ENCODE measurements around the gene CEP104. TPM values are rescaled to one million over a fixed set of nuclear protein-coding genes. Genes with fewer than 3 reads are reported as not detected.

Gene CEP104
- polyA plus RNA-seq, 1 of the 3 experiments (the other 2 are of a cell fraction) = 19.2 TPM

- Histone ChIP-seq H3K9me2 (no peaks in the 10 kb centered on the region), H2AFZ (ENCODE audit: low read depth) (no peak overlapping the region), H3K27ac (ENCODE audit: low read depth in 2 of 2, low read length in 1 of 2) (no peak overlapping the region), H3K27me3 (ENCODE audit: insufficient read depth) (no peaks in the 10 kb centered on the region), H3K4me3 (ENCODE audit: low read depth in 2 of 2, low read length in 1 of 2) (no peak overlapping the region), H3K4me2 (no peak overlapping the region), H3K9me3 (no peaks in the 10 kb centered on the region), H3K36me3 (replicated peaks in 1 of 2; ENCODE audit: control insufficient read depth in 1 of 2, insufficient read depth in 2 of 2, low read length in 1 of 2) (peaks cover 15 to 31% of the 10 kb centered on the region in 2 experiments), H3K79me2 (ENCODE audit: insufficient read depth) (no peaks in the 10 kb centered on the region), H3K4me1 (ENCODE audit: control insufficient read depth in 1 of 2, insufficient read depth in 2 of 2, low read depth in 1 of 2, low read length in 1 of 2) (no peaks in the 10 kb centered on the region), H3K9ac (no peak overlapping the region), H4K20me1 (ENCODE audit: insufficient read depth) (no peaks in the 10 kb centered on the region), H3F3A (replicated peaks; ENCODE audit: insufficient read depth) (no peaks in the 10 kb centered on the region)
- no peak for DNase-seq
- ChIA-PET POLR2A (no interaction called here), CTCF (no interaction called here)
- TF ChIP-seq FOXM1 (IDR thresholded peaks at IDR 0.05; ENCODE audit: low read depth) (no peak), NFIC (IDR thresholded peaks at IDR 0.05; ENCODE audit: borderline replicate concordance) (no peak), TEAD4 (IDR thresholded peaks at IDR 0.05; ENCODE audit: borderline replicate concordance, insufficient read depth) (no peak), MEF2A (IDR thresholded peaks at IDR 0.05; ENCODE audit: borderline replicate concordance, low read depth) (no peak)
- WGBS (ENCODE audit: low lambda C conversion rate) = 98% methylated on average over 9 of the region's 9 CpGs
Measured at GRCh38 chr1:3842912-3843311, 14.1 kb downstream of the CEP104 start.

DNA sequence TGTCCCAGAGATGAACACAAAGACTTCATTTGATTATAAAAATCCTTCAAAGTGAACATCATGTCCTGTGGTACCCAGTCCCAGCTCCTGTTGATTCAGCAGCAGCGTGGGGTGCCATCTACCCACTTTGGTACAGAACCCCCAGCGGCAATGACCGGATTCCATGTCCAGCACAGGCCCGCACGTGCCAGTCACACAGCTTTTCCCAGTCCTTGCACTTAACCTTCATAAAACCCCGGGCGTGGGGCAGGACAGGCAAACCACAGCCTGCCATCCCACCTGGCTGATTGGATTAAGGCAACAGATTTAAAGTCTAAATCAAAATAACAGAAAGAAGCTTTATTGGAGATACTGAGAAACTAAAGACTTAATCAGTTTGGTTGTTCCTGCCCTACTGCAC lies 15.5 kb downstream of the CEP104 start:
- Histone ChIP-seq H3K36me3 (replicated peaks in 1 of 2; ENCODE audit: control insufficient read depth in 1 of 2, insufficient read depth in 2 of 2, low read length in 1 of 2) (peaks cover 21 to 31% of the 10 kb centered on the region in 2 experiments), H3K9me3 (no peaks in the 10 kb centered on the region), H3K27me3 (ENCODE audit: insufficient read depth) (no peaks in the 10 kb centered on the region), H3F3A (replicated peaks; ENCODE audit: insufficient read depth) (no peaks in the 10 kb centered on the region), H3K4me2 (no peak overlapping the region), H3K27ac (ENCODE audit: low read depth in 2 of 2, low read length in 1 of 2) (no peak overlapping the region), H3K9me2 (no peaks in the 10 kb centered on the region), H3K4me1 (ENCODE audit: control insufficient read depth in 1 of 2, insufficient read depth in 2 of 2, low read depth in 1 of 2, low read length in 1 of 2) (no peaks in the 10 kb centered on the region), H2AFZ (ENCODE audit: low read depth) (no peak overlapping the region), H3K79me2 (ENCODE audit: insufficient read depth) (no peaks in the 10 kb centered on the region), H3K9ac (no peak overlapping the region), H4K20me1 (ENCODE audit: insufficient read depth) (no peaks in the 10 kb centered on the region), H3K4me3 (ENCODE audit: low read depth in 2 of 2, low read length in 1 of 2) (no peak overlapping the region)
- no peak for DNase-seq
- CTCF ChIA-PET = interaction anchor here (1.2 kb wide), 1 partner anchor 13 kb away, joined by 3 read pairs; no protein-coding TSS in a partner anchor
- POLR2A ChIA-PET = no interaction called here
- 100% methylated on average over 1 of the region's 7 CpGs for WGBS (ENCODE audit: low lambda C conversion rate)
- TF ChIP-seq, protein P1, sequence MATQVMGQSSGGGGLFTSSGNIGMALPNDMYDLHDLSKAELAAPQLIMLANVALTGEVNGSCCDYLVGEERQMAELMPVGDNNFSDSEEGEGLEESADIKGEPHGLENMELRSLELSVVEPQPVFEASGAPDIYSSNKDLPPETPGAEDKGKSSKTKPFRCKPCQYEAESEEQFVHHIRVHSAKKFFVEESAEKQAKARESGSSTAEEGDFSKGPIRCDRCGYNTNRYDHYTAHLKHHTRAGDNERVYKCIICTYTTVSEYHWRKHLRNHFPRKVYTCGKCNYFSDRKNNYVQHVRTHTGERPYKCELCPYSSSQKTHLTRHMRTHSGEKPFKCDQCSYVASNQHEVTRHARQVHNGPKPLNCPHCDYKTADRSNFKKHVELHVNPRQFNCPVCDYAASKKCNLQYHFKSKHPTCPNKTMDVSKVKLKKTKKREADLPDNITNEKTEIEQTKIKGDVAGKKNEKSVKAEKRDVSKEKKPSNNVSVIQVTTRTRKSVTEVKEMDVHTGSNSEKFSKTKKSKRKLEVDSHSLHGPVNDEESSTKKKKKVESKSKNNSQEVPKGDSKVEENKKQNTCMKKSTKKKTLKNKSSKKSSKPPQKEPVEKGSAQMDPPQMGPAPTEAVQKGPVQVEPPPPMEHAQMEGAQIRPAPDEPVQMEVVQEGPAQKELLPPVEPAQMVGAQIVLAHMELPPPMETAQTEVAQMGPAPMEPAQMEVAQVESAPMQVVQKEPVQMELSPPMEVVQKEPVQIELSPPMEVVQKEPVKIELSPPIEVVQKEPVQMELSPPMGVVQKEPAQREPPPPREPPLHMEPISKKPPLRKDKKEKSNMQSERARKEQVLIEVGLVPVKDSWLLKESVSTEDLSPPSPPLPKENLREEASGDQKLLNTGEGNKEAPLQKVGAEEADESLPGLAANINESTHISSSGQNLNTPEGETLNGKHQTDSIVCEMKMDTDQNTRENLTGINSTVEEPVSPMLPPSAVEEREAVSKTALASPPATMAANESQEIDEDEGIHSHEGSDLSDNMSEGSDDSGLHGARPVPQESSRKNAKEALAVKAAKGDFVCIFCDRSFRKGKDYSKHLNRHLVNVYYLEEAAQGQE (IDR thresholded peaks at IDR 0.05; ENCODE audit: low read depth, low read length) = no peak
- no peak for TF ChIP-seq EP300 (IDR thresholded peaks at IDR 0.05; ENCODE audit: borderline replicate concordance in 1 of 2, low read depth in 1 of 2, low read length in 1 of 2)
- no peak for TF ChIP-seq ZBTB33 (IDR thresholded peaks at IDR 0.05; ENCODE audit: borderline replicate concordance, low read depth)
- no peak for TF ChIP-seq PBX3 (IDR thresholded peaks at IDR 0.05)
- no peak for TF ChIP-seq FOXM1 (IDR thresholded peaks at IDR 0.05; ENCODE audit: low read depth)
- TF ChIP-seq, protein P2, sequence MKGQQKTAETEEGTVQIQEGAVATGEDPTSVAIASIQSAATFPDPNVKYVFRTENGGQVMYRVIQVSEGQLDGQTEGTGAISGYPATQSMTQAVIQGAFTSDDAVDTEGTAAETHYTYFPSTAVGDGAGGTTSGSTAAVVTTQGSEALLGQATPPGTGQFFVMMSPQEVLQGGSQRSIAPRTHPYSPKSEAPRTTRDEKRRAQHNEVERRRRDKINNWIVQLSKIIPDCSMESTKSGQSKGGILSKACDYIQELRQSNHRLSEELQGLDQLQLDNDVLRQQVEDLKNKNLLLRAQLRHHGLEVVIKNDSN (IDR thresholded peaks at IDR 0.05; ENCODE audit: borderline replicate concordance, low read depth) = no peak
- no peak for TF ChIP-seq CHD2 (IDR thresholded peaks at IDR 0.05; ENCODE audit: low read length, partially characterized antibody)
- TF ChIP-seq RCOR1 (IDR thresholded peaks at IDR 0.05; ENCODE audit: low read length) = no peak
- no peak for TF ChIP-seq MAX (IDR thresholded peaks at IDR 0.05; ENCODE audit: low read depth)
- TF ChIP-seq FOSL2 (IDR thresholded peaks at IDR 0.05; ENCODE audit: borderline replicate concordance, low read depth) = no peak
- TF ChIP-seq, protein P3, sequence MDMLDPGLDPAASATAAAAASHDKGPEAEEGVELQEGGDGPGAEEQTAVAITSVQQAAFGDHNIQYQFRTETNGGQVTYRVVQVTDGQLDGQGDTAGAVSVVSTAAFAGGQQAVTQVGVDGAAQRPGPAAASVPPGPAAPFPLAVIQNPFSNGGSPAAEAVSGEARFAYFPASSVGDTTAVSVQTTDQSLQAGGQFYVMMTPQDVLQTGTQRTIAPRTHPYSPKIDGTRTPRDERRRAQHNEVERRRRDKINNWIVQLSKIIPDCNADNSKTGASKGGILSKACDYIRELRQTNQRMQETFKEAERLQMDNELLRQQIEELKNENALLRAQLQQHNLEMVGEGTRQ (IDR thresholded peaks at IDR 0.05; ENCODE audit: borderline replicate concordance, low read depth, low read length) = no peak
- no peak for TF ChIP-seq IRF3 (IDR thresholded peaks at IDR 0.05; ENCODE audit: low read depth, low read length)
- no peak for TF ChIP-seq NRF1 (IDR thresholded peaks at IDR 0.05; ENCODE audit: low read depth, low read length)
- TF ChIP-seq RXRA (IDR thresholded peaks at IDR 0.05; ENCODE audit: borderline replicate concordance, low read depth) = no peak
- no peak for TF ChIP-seq ELF1 (IDR thresholded peaks at IDR 0.05)

Measured in SK-N-SH (cell line).